ENCODE results near the gene FAM13C. TPM values are rescaled to one million over a fixed set of nuclear protein-coding genes. Genes with fewer than 3 reads are reported as not detected.

The FAM13C gene
- total and polyA plus RNA-seq, 2 of the 4 experiments (the other 2 are of a cell fraction) = 1.6 to 2.9 TPM

DNA sequence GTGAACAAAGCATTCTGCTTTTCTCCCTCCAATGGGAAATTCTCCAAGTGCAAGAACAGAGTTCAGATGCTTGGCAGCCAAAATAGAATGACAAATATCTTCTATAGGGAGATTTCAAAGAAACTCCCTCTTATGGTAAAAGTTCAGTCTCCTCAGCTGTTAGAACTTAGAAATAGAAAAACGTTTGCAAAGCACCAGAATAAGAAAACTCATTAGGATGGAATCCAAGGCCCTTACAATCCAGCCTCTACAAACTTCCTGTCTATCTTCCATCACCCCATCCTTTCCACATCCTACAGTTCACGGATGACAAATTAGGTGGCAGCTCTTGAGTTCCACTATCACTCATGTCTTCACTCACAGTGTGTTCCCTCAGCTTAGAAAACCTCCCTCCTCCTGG, 25.7 kb downstream of the FAM13C start:
- Histone ChIP-seq H3K56ac (ENCODE audit: extremely low read depth, insufficient read depth, low read length) (peak overlapping the region; percentile 62; the same call in 1 of the 2 replicates), H3K9me3 (ENCODE audit: control insufficient read depth, insufficient read depth, low read length) (no peaks in the 10 kb centered on the region), H3K18ac (ENCODE audit: low read depth, low read length) (peak overlapping the region; percentile 98), H2BK20ac (ENCODE audit: low read depth, low read length) (peak overlapping the region; percentile 90; the same call in 1 of the 2 replicates), H4K20me1 (ENCODE audit: insufficient read depth, low read length) (no peaks in the 10 kb centered on the region), H3K4me2 (ENCODE audit: low read depth, low read length) (peak overlapping the region; percentile 77), H3K4me3 (ENCODE audit: insufficient read depth, low read depth, low read length) (no peak overlapping the region), H4K5ac (ENCODE audit: low read depth, low read length) (peak overlapping the region; percentile 80; the same call in 1 of the 2 replicates), H3K36me3 (ENCODE audit: control insufficient read depth, insufficient read depth, low read length) (no peaks in the 10 kb centered on the region), H2AK5ac (ENCODE audit: low read depth, low read length) (peak overlapping the region; percentile 97; the same call in 1 of the 2 replicates), H2BK5ac (ENCODE audit: low read depth, low read length, poor library complexity, severe bottlenecking) (peak overlapping the region; percentile 98), H2AK9ac (replicated peaks; ENCODE audit: low read depth, low read length, poor library complexity) (no peak overlapping the region), H3K4ac (ENCODE audit: low read depth, low read length) (peak overlapping the region; percentile 91; the same call in 1 of the 2 replicates), H3K9me1 (ENCODE audit: insufficient read depth, low read length) (peaks cover 12% of the 10 kb centered on the region; the same call in 1 of the 2 replicates), H2AFZ (replicated peaks; ENCODE audit: low read length, poor library complexity) (no peak overlapping the region), H3K4me1 (ENCODE audit: control insufficient read depth, insufficient read depth, low read length) (peaks cover 13% of the 10 kb centered on the region), H4K8ac (ENCODE audit: low read depth in 2 of 2, low read length in 2 of 2) (peak overlapping the region; percentile 24 to 93; a peak in 3 of 4 replicates), H3K27ac (ENCODE audit: insufficient read depth, low read length) (peak overlapping the region; percentile 94; the same call in 1 of the 2 replicates), H4K91ac (ENCODE audit: insufficient read depth, low read depth, low read length) (peak overlapping the region; percentile 91), H2BK120ac (ENCODE audit: low read depth, low read length) (peak overlapping the region; percentile 95), H2BK15ac (ENCODE audit: low read depth, low read length) (0 out of 3 replicates have a peak overlapping the region, but pooled peaks have one; percentile 89), H3K9ac (ENCODE audit: low read depth, low read length) (peak overlapping the region; percentile 5; the same call in 1 of the 2 replicates), H3K27me3 (ENCODE audit: control insufficient read depth, insufficient read depth, low read length) (no peaks in the 10 kb centered on the region), H3K23ac (ENCODE audit: low read depth, low read length) (peak overlapping the region; percentile 91; the same call in 1 of the 2 replicates), H3K14ac (replicated peaks; ENCODE audit: low read depth, low read length) (0 out of 2 replicates have a peak overlapping the region, but pooled peaks have one; percentile 96), H3K79me1 (ENCODE audit: low read depth in 1 of 2, low read length in 2 of 2) (no peaks in the 10 kb centered on the region)
- CTCF ChIA-PET = interaction anchor here (0.9 kb wide), 1 partner anchor 14 kb away, joined by 4 read pairs; no protein-coding TSS in a partner anchor
- WGBS, 2 experiments (ENCODE audit: extremely low coverage in 2 of 2, insufficient read length in 1 of 2) = no CpG with 5 or more reads among the region's 2 CpGs
- DNase-seq (peak; percentile 74), ATAC-seq (ENCODE audit: low read depth) (peak; percentile 61)
- POLR2A ChIA-PET (ENCODE audit: unreplicated experiment) = no interaction called here
- dilution Hi-C loops (cut with HindIII; ENCODE audit: low sequenced_read_pairs, unreplicated experiment) (no loop called here), in situ Hi-C loops (cut with MboI; ENCODE audit: low sequenced_read_pairs) (no loop called here), intact Hi-C loops (cut with micrococcal nuclease) (no loop called here)
- no TSS peak for BruUV-seq (replicated peaks)
- TF ChIP-seq NFE2L2 (IDR thresholded peaks at IDR 0.05; ENCODE audit: low read depth, low read length) (no peak), SMC3 (IDR thresholded peaks at IDR 0.05; ENCODE audit: low read depth, low read length) (no peak)
